Measurements from ENCODE around the gene U2SURP.

Gene U2SURP

GRCh38 chr3:142961539-142961938, 39.8 kb upstream of the U2SURP start:
- TF ChIP-seq CTCF (IDR thresholded peaks at IDR 0.05; ENCODE audit: control insufficient read depth, extremely low read depth, insufficient read depth), result no peak
- DNase-seq (ENCODE audit: low read depth), result no peak

GRCh38 chr3:142962175-142962519, 39.2 kb upstream of the U2SURP start:
- no peak for TF ChIP-seq CTCF (IDR thresholded peaks at IDR 0.05; ENCODE audit: control insufficient read depth, extremely low read depth, insufficient read depth)
- no peak overlapping the region for H3K4me3 ChIP-seq (ENCODE audit: low read depth, low read length)
- no peak for DNase-seq (ENCODE audit: low read depth)

More at GRCh38 chr3:142961539-142961938, 39.8 kb upstream of the U2SURP start:
- no peak overlapping the region for H3K4me3 ChIP-seq (ENCODE audit: low read depth, low read length)

- DNase-seq (ENCODE audit: low read depth), result no peak
- H3K4me3 ChIP-seq (ENCODE audit: low read depth, low read length), result no peak overlapping the region
- TF ChIP-seq CTCF (IDR thresholded peaks at IDR 0.05; ENCODE audit: control insufficient read depth, extremely low read depth, insufficient read depth), result no peak
These were observed 38.7 kb upstream of the U2SURP start for GRCh38 chr3:142962520-142963233.

- TF ChIP-seq CTCF (IDR thresholded peaks at IDR 0.05; ENCODE audit: control insufficient read depth, extremely low read depth, insufficient read depth), result no peak
- no peak overlapping the region for H3K4me3 ChIP-seq (ENCODE audit: low read depth, low read length)
- DNase-seq (ENCODE audit: low read depth), result no peak
These were observed 38.2 kb upstream of the U2SURP start for GRCh38 chr3:142963234-142963515.

GRCh38 chr3:142963516-142964448, 37.6 kb upstream of the U2SURP start, which contains the start of gene PAQR9:
PAQR9 (minus strand) TSS chr3:142963674; CDS start chr3:142963336, 338 bp downstream.
- TF ChIP-seq CTCF (IDR thresholded peaks at IDR 0.05; ENCODE audit: control insufficient read depth, extremely low read depth, insufficient read depth), result no peak
- DNase-seq (ENCODE audit: low read depth), result no peak
- peak within 1 kb of the TSS; percentile 52 for H3K4me3 ChIP-seq (ENCODE audit: low read depth, low read length)

GRCh38 chr3:142965581-142965980, 35.8 kb upstream of the U2SURP start:
- no peak overlapping the region for H3K4me3 ChIP-seq (ENCODE audit: low read depth, low read length)
- TF ChIP-seq CTCF (IDR thresholded peaks at IDR 0.05; ENCODE audit: control insufficient read depth, extremely low read depth, insufficient read depth), result no peak
- no peak for DNase-seq (ENCODE audit: low read depth)

All from LNCaP clone FGC (cell line).